HepG2 (cell line): ENCODE measurements around the gene APOBEC3B. TPM values are rescaled to one million over a fixed set of nuclear protein-coding genes. Genes with fewer than 3 reads are reported as not detected.

Experiments used
- ATAC-seq: fragments of 200-7000 bp; cut with Tn5 transposase; 3 replicates; pipeline ENCODE4 v1.9.1; 2020; ENCODE audit warnings: mild to moderate bottlenecking, moderate library complexity
- BruUV-seq: library from RNA; stranded (reverse); fragments of 400-500 nt; replicated peaks from 2 replicates; lab custom pipeline; 2021; lab: Mats Ljungman, UMichigan
- CTCF ChIA-PET: fragments of 300-600 bp; formaldehyde crosslinking; extraction: SDS; loops from one replicate; lab custom pipeline; 2021; ENCODE audit warnings: low total read pairs, inconsistent platforms, low intra/inter-chr PET ratio; lab: Yijun Ruan, JAX
- POLR2A ChIA-PET: fragments of 350-600 bp; sonication (Branson Sonifier 250); formaldehyde crosslinking; loops from one replicate; lab custom pipeline; 2020; ENCODE audit warnings: antibody characterized with exemption, inconsistent platforms; lab: Yijun Ruan, JAX
- DNase-seq: peaks from one replicate; pipeline ENCODE4 v3.0.0-alpha.2; 2015; ENCODE audit warnings: low spot score
- FAIRE-seq: peaks from 3 replicates; lab custom pipeline; 2011; peaks lifted over from hg19 to GRCh38; lab: Jason Lieb, UNC
- H2AFZ ChIP-seq: one replicate; pipeline ENCODE4 v1.6.1; 2011; ENCODE audit warnings: low read length, inconsistent platforms
- H3K27ac ChIP-seq: fragments of 300-600 bp; 3 replicates; pipeline ENCODE4 v1.8.0; 2011; ENCODE audit warnings: mixed run types, mild to moderate bottlenecking, mixed read lengths, low read length, inconsistent platforms; ENCODE audit not compliant: insufficient read depth; ENCODE audit errors: extremely low read length
- H3K27me3 ChIP-seq, 2 experiments: fragments of 200-600 bp in 1 of 2; 2 replicates in 1 of 2; 3 replicates in 1 of 2; pipeline versions ENCODE4 v1.6.0 to v1.8.0; 2011; ENCODE audit warnings: low read length in 2 of 2, mild to moderate bottlenecking in 2 of 2, moderate library complexity in 2 of 2, inconsistent platforms in 1 of 2; ENCODE audit not compliant: insufficient read depth in 2 of 2, control insufficient read depth in 1 of 2
- H3K36me3 ChIP-seq, 2 experiments: fragments of 200-600 bp in 1 of 2; replicated peaks in 1 of 2; 2 replicates in 1 of 2; 3 replicates in 1 of 2; pipeline versions ENCODE4 v1.5.1 to v1.8.0; 2011; ENCODE audit warnings: low read length in 2 of 2, inconsistent platforms in 1 of 2; ENCODE audit not compliant: insufficient read depth in 2 of 2, control insufficient read depth in 1 of 2
- H3K4me1 ChIP-seq: 2 replicates; pipeline ENCODE4 v1.5.1; 2012; ENCODE audit warnings: low read length, inconsistent platforms; ENCODE audit not compliant: insufficient read depth
- H3K4me2 ChIP-seq: 2 replicates; pipeline ENCODE4 v1.6.0; 2011; ENCODE audit warnings: low read depth, low read length, inconsistent platforms
- H3K4me3 ChIP-seq, 3 experiments: fragments of 200-600 bp in 1 of 3; sonication (generic), shearing (Covaris generic) in 1 of 3; replicated peaks in 1 of 3; 2 replicates each; pipeline ENCODE4 v1.5.1; 2011 to 2016; ENCODE audit warnings: low read length in 3 of 3, inconsistent platforms in 2 of 3, low read depth in 2 of 3, mild to moderate bottlenecking in 2 of 3, control low read depth in 1 of 3, mixed read lengths in 1 of 3; ENCODE audit not compliant: insufficient read depth in 1 of 3
- H3K79me2 ChIP-seq: one replicate; pipeline ENCODE4 v1.6.1; 2011; ENCODE audit warnings: low read length, inconsistent platforms; ENCODE audit not compliant: insufficient read depth
- H3K9ac ChIP-seq: 2 replicates; pipeline ENCODE4 v1.6.0; 2011; ENCODE audit warnings: mild to moderate bottlenecking, low read depth, low read length, inconsistent platforms; ENCODE audit not compliant: insufficient read depth
- H3K9me3 ChIP-seq: 2 replicates; pipeline ENCODE4 v1.5.1; 2012; ENCODE audit warnings: mild to moderate bottlenecking, low read length
- H4K20me1 ChIP-seq: 2 replicates; pipeline ENCODE4 v1.6.0; 2011; ENCODE audit warnings: inconsistent platforms, mild to moderate bottlenecking, low read length, moderate library complexity; ENCODE audit not compliant: insufficient read depth
- HOXD1 ChIP-seq: sonication (generic); formaldehyde crosslinking; IDR thresholded peaks from 2 replicates; pipeline ENCODE4 v1.5.0; 2020; ENCODE audit warnings: missing genetic modification reagents
- ISX ChIP-seq: sonication (generic); formaldehyde crosslinking; conservative IDR thresholded peaks from 2 replicates; pipeline ENCODE4 v1.5.0; 2020; ENCODE audit warnings: missing genetic modification reagents
- ZFP36 ChIP-seq: fragments of 150-350 bp; IDR thresholded peaks from 2 replicates; pipeline ENCODE4 v1.6.1; 2018; ENCODE audit warnings: borderline replicate concordance, low read length, low read depth; ENCODE audit not compliant: partially characterized antibody
- WGBS: methylation state at CpG from one replicate; pipeline ENCODE4 v1.1.6; 2017; ENCODE audit warnings: low lambda C conversion rate; 5-methylcytosine and 5-hydroxymethylcytosine counted together
- in situ Hi-C: cut with HindIII; loops from 2 replicates; pipeline ENCODE4 v1.10.0; 2017; ENCODE audit warnings: low pct_unique_long_range_greater_than_20kb; ENCODE audit not compliant: extremely low pct_ligation_motif_present
- intact Hi-C: fragments of 100-400 bp; cut with micrococcal nuclease; formaldehyde crosslinking; loops from one replicate; pipeline ENCODE4 v1.10.0; 2022; ENCODE audit not compliant: unreplicated experiment
- polyA plus RNA-seq, 8 experiments: library from polyadenylated mRNA; depleted of rRNA in 3 of 8; stranded (reverse) in 7 of 8; unstranded in 1 of 8; fragments of >200 nt; fragmentation: Illumina TruSeq in 4 of 8; extraction: Trizol in 4 of 8; gene quantifications; 2 replicates each; pipeline versions ENCODE4 v1.2.1 to v1.2.3, GENCODE V29; 2011 to 2016; ENCODE audit warnings: low read depth in 4 of 8, missing spikeins in 1 of 8, mixed read lengths in 1 of 8; ENCODE audit not compliant: insufficient read depth in 1 of 8
- total RNA-seq, 5 experiments: library from RNA; depleted of rRNA; stranded (reverse); fragments of >200 nt; fragmentation: Illumina TruSeq; extraction: Trizol; gene quantifications; 2 replicates each; pipeline ENCODE4 v1.2.3, GENCODE V29; 2016; ENCODE audit warnings: low read depth in 1 of 5
- TF ChIP-seq, protein P1 (sequence below): sonication (generic); formaldehyde crosslinking; IDR thresholded peaks from 2 replicates; pipeline ENCODE4 v1.5.0; 2020; ENCODE audit warnings: mild to moderate bottlenecking, missing genetic modification reagents, moderate library complexity
- TF ChIP-seq, protein P2 (sequence below): sonication (generic); formaldehyde crosslinking; IDR thresholded peaks from 2 replicates; pipeline ENCODE4 v1.4.0; 2020; ENCODE audit warnings: missing genetic modification reagents, borderline replicate concordance

Gene APOBEC3B
- total and polyA plus RNA-seq, 2 of the 13 experiments (the other 11 are each of a cell fraction or from before 2014, with no cell fraction given), result 6.7 to 8.8 TPM

DNA sequence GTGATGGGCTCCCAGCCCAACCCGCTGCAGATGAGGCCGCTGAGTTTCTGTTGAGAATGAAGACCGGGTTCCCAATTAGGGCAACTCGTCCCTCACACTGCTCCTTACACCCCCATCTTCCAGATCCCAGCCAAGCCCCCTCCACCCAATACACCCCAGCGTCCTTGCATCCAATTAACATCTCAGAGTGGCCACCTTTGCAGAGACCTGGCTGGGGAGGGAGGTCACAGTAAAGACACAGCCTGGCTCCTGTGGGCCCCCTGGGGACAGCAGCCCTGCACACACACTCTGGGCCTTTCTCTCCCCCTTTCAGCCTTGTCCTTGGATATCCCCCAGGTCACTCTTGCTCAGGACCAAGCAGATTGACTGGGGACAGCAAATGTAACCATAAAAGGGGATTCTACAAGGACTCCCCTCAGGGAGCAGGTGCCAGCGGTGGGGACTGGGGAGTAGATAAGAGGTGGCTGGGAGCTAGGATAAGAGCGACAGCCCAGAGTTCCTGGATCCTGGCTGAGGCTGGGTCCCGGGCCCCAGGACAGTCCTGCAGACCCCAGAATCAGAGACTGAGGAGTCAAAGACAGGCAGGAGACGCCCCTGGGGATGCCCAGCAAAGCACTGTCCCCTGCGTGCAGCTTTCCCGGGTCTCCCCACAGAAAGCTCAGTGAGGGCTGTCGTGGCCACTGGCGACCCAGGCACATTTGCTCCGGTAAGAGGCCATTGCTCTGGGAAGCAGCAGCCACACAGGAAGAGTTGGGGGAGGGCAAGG is 16.4 kb upstream of the APOBEC3B start:
- Histone ChIP-seq H3K4me1 (peaks cover 26% of the 10 kb centered on the region), H3K79me2 (no peaks in the 10 kb centered on the region), H3K4me2 (no peak overlapping the region), H3K9me3 (no peaks in the 10 kb centered on the region), H3K27ac (no peak overlapping the region), H3K27me3 (peaks cover 7 to 19% of the 10 kb centered on the region in 2 experiments; a peak in 4 of 5 replicates), H4K20me1 (no peaks in the 10 kb centered on the region), H3K9ac (no peak overlapping the region), H3K4me3 (no peak overlapping the region), H3K36me3 (no peaks in the 10 kb centered on the region), H2AFZ (no peak overlapping the region)
- ChIA-PET CTCF (no interaction called here), POLR2A (no interaction called here)
- DNase-seq, result no peak
- BruUV-seq, result no TSS peak
- 38% methylated on average over 8 of the region's 14 CpGs for WGBS
- in situ Hi-C loops, result no loop called here
- no peak for FAIRE-seq
- no peak for ATAC-seq
- TF ChIP-seq, protein P1, sequence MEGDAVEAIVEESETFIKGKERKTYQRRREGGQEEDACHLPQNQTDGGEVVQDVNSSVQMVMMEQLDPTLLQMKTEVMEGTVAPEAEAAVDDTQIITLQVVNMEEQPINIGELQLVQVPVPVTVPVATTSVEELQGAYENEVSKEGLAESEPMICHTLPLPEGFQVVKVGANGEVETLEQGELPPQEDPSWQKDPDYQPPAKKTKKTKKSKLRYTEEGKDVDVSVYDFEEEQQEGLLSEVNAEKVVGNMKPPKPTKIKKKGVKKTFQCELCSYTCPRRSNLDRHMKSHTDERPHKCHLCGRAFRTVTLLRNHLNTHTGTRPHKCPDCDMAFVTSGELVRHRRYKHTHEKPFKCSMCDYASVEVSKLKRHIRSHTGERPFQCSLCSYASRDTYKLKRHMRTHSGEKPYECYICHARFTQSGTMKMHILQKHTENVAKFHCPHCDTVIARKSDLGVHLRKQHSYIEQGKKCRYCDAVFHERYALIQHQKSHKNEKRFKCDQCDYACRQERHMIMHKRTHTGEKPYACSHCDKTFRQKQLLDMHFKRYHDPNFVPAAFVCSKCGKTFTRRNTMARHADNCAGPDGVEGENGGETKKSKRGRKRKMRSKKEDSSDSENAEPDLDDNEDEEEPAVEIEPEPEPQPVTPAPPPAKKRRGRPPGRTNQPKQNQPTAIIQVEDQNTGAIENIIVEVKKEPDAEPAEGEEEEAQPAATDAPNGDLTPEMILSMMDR (CRISPR knock-in tag), result 0 out of 2 replicates have a peak, but pooled peaks have one; percentile 24
- TF ChIP-seq, protein P2, sequence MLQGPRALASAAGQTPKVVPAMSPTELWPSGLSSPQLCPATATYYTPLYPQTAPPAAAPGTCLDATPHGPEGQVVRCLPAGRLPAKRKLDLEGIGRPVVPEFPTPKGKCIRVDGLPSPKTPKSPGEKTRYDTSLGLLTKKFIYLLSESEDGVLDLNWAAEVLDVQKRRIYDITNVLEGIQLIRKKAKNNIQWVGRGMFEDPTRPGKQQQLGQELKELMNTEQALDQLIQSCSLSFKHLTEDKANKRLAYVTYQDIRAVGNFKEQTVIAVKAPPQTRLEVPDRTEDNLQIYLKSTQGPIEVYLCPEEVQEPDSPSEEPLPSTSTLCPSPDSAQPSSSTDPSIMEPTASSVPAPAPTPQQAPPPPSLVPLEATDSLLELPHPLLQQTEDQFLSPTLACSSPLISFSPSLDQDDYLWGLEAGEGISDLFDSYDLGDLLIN (CRISPR knock-in tag), result no peak
- TF ChIP-seq HOXD1 (CRISPR knock-in tag), result no peak
- TF ChIP-seq ZFP36, result no peak
- TF ChIP-seq ISX (CRISPR knock-in tag), result no peak
- intact Hi-C loops, result no loop called here
